Subcutaneous abdominal adipose tissue (tissue), 5 donors: ENCODE results near the gene GATA2.

Experiments used
- H3K27ac ChIP-seq: one replicate; pipeline ENCODE4 v1.7.0; 2013; ENCODE audit warnings: low read depth, mild to moderate bottlenecking, inconsistent platforms, low read length, moderate library complexity
- H3K27me3 ChIP-seq, 5 donors: one replicate each; pipeline ENCODE4 v1.7.0; 2013; ENCODE audit warnings: low read length in 5 of 5, inconsistent platforms in 1 of 5; ENCODE audit not compliant: control insufficient read depth in 5 of 5, insufficient read depth in 4 of 5
- H3K36me3 ChIP-seq, 5 donors: one replicate each; pipeline ENCODE4 v1.7.0; 2013; ENCODE audit warnings: low read length in 5 of 5; ENCODE audit not compliant: control insufficient read depth in 5 of 5, insufficient read depth in 5 of 5
- H3K4me1 ChIP-seq, 5 donors: one replicate each; pipeline ENCODE4 v1.7.0; 2013; ENCODE audit warnings: low read length in 5 of 5, mild to moderate bottlenecking in 3 of 5, moderate library complexity in 1 of 5; ENCODE audit not compliant: control insufficient read depth in 5 of 5, insufficient read depth in 5 of 5
- H3K4me3 ChIP-seq, 5 donors: one replicate each; pipeline ENCODE4 v1.7.0; 2013; ENCODE audit warnings: low read length in 5 of 5, low read depth in 1 of 5
- H3K9ac ChIP-seq, 5 donors: one replicate each; pipeline ENCODE4 v1.7.0; 2013; ENCODE audit warnings: low read length in 5 of 5, mild to moderate bottlenecking in 4 of 5, moderate library complexity in 3 of 5
- H3K9me3 ChIP-seq, 5 donors: one replicate each; pipeline ENCODE4 v1.7.0; 2013; ENCODE audit warnings: low read length in 5 of 5; ENCODE audit not compliant: control insufficient read depth in 5 of 5
- donor health status: healthy.
- donor health status: healthy.
- donor health status: healthy.
- donor health status: healthy.
- donor health status: healthy.

GATA2 gene

GRCh38 chr3:128462341-128462910 lies 30.6 kb downstream of the GATA2 start:
- H3K4me1 ChIP-seq: no peaks in the 10 kb centered on the region
- H3K9me3 ChIP-seq: no peaks in the 10 kb centered on the region
- no peaks in the 10 kb centered on the region for H3K36me3 ChIP-seq
- peaks cover 5 to 30% (median 13%) of the 10 kb centered on the region in 5 donors for H3K27me3 ChIP-seq
- no peak overlapping the region for H3K27ac ChIP-seq
- H3K9ac ChIP-seq: no peak overlapping the region
- H3K4me3 ChIP-seq: no peak overlapping the region

GRCh38 chr3:128461731-128462130 lies 31.3 kb downstream of the GATA2 start:
- H3K36me3 ChIP-seq: no peaks in the 10 kb centered on the region
- H3K27ac ChIP-seq: no peak overlapping the region
- no peaks in the 10 kb centered on the region for H3K4me1 ChIP-seq
- H3K4me3 ChIP-seq: no peak overlapping the region
- no peak overlapping the region for H3K9ac ChIP-seq
- H3K27me3 ChIP-seq: peaks cover 8 to 28% (median 13%) of the 10 kb centered on the region in 5 donors
- no peaks in the 10 kb centered on the region for H3K9me3 ChIP-seq

- no peaks in the 10 kb centered on the region for H3K36me3 ChIP-seq
- H3K4me1 ChIP-seq: no peaks in the 10 kb centered on the region
- no peak overlapping the region for H3K9ac ChIP-seq
- H3K27me3 ChIP-seq: peaks cover 5 to 36% (median 25%) of the 10 kb centered on the region in 5 donors
- H3K4me3 ChIP-seq: no peak overlapping the region
- H3K9me3 ChIP-seq: no peaks in the 10 kb centered on the region
- no peak overlapping the region for H3K27ac ChIP-seq
Observed at GRCh38 chr3:128459461-128459820, 33.6 kb downstream of the GATA2 start.

GRCh38 chr3:128458746-128459460 lies 34.1 kb downstream of the GATA2 start:
- no peaks in the 10 kb centered on the region for H3K36me3 ChIP-seq
- peaks cover 5 to 39% (median 27%) of the 10 kb centered on the region in 5 donors for H3K27me3 ChIP-seq

GRCh38 chr3:128457937-128458336 lies 35.1 kb downstream of the GATA2 start:
- Histone ChIP-seq H3K9ac (no peak overlapping the region), H3K4me1 (no peaks in the 10 kb centered on the region), H3K27me3 (peaks cover 5 to 42% (median 27%) of the 10 kb centered on the region in 5 donors), H3K27ac (no peak overlapping the region), H3K4me3 (no peak overlapping the region), H3K9me3 (no peaks in the 10 kb centered on the region), H3K36me3 (no peaks in the 10 kb centered on the region)

More at GRCh38 chr3:128458746-128459460, 34.1 kb downstream of the GATA2 start:
- no peaks in the 10 kb centered on the region for H3K4me1 ChIP-seq
- no peak overlapping the region for H3K9ac ChIP-seq
- H3K9me3 ChIP-seq: no peaks in the 10 kb centered on the region
- no peak overlapping the region for H3K27ac ChIP-seq
- H3K4me3 ChIP-seq: no peak overlapping the region

GRCh38 chr3:128456776-128457715 lies 36.0 kb downstream of the GATA2 start:
- Histone ChIP-seq H3K27ac (no peak overlapping the region), H3K9me3 (no peaks in the 10 kb centered on the region), H3K4me3 (no peak overlapping the region), H3K27me3 (peaks cover 5 to 42% (median 30%) of the 10 kb centered on the region in 5 donors), H3K4me1 (no peaks in the 10 kb centered on the region), H3K36me3 (no peaks in the 10 kb centered on the region), H3K9ac (no peak overlapping the region)

GRCh38 chr3:128455786-128456748 lies 36.9 kb downstream of the GATA2 start:
- H3K27me3 ChIP-seq: peaks cover 5 to 42% (median 30%) of the 10 kb centered on the region in 5 donors
- no peak overlapping the region for H3K9ac ChIP-seq
- H3K4me1 ChIP-seq: no peaks in the 10 kb centered on the region

GRCh38 chr3:128455116-128455515 lies 37.9 kb downstream of the GATA2 start:
- no peak overlapping the region for H3K27ac ChIP-seq
- H3K9me3 ChIP-seq: no peaks in the 10 kb centered on the region
- H3K9ac ChIP-seq: no peak overlapping the region
- H3K4me3 ChIP-seq: no peak overlapping the region
- H3K36me3 ChIP-seq: no peaks in the 10 kb centered on the region
- H3K4me1 ChIP-seq: no peaks in the 10 kb centered on the region
- H3K27me3 ChIP-seq: peaks cover 5 to 42% (median 30%) of the 10 kb centered on the region in 5 donors

More at GRCh38 chr3:128455786-128456748, 36.9 kb downstream of the GATA2 start:
- Histone ChIP-seq H3K9me3 (no peaks in the 10 kb centered on the region), H3K36me3 (no peaks in the 10 kb centered on the region), H3K27ac (no peak overlapping the region), H3K4me3 (no peak overlapping the region)

GRCh38 chr3:128454310-128454618 lies 38.7 kb downstream of the GATA2 start:
- H3K9me3 ChIP-seq: no peaks in the 10 kb centered on the region
- H3K4me1 ChIP-seq: no peaks in the 10 kb centered on the region
- H3K36me3 ChIP-seq: no peaks in the 10 kb centered on the region
- H3K27me3 ChIP-seq: peaks cover 5 to 39% (median 27%) of the 10 kb centered on the region in 5 donors
- no peak overlapping the region for H3K27ac ChIP-seq
- H3K9ac ChIP-seq: no peak overlapping the region
- H3K4me3 ChIP-seq: no peak overlapping the region
